Nephron progenitor cell (in vitro differentiated cells): ENCODE data around the gene CDC42EP1.

Experiments used
- DNase-seq: peaks from one replicate; pipeline ENCODE4 v3.0.0; 2021
- H3K27ac Mint-ChIP-seq: 2 replicates; pipeline ENCODE4 v1.8.0; 2021; ENCODE audit warnings: mild to moderate bottlenecking, moderate library complexity, mixed read lengths
- H3K27me3 Mint-ChIP-seq: 2 replicates; pipeline ENCODE4 v1.8.0; 2021; ENCODE audit warnings: mild to moderate bottlenecking, low read depth, mixed read lengths; ENCODE audit not compliant: poor library complexity
- H3K36me3 Mint-ChIP-seq: 2 replicates; pipeline ENCODE4 v1.8.0; 2021; ENCODE audit warnings: low read depth, mixed read lengths
- H3K4me1 Mint-ChIP-seq: 2 replicates; pipeline ENCODE4 v1.8.0; 2021; ENCODE audit warnings: mixed read lengths
- H3K4me3 Mint-ChIP-seq: 2 replicates; pipeline ENCODE4 v1.8.0; 2021; ENCODE audit warnings: mild to moderate bottlenecking, moderate library complexity, mixed read lengths
- H3K9me3 Mint-ChIP-seq: 2 replicates; pipeline ENCODE4 v1.8.0; 2021; ENCODE audit warnings: mild to moderate bottlenecking, moderate library complexity, mixed read lengths
- TF ChIP-seq, protein P1 (sequence below): fragments of 200-600 bp; sonication (generic); IDR thresholded peaks from 2 replicates; pipeline ENCODE4 v1.5.0; 2021; ENCODE audit warnings: antibody characterized with exemption

CDC42EP1 gene

GRCh38 chr22:37517826-37518450, 42.3 kb upstream of the CDC42EP1 start:
- peaks cover 11% of the 10 kb centered on the region for H3K36me3 Mint-ChIP-seq

GRCh38 chr22:37518509-37519267, 41.6 kb upstream of the CDC42EP1 start:
- peaks cover 11% of the 10 kb centered on the region for H3K36me3 Mint-ChIP-seq
- DNase-seq, result peak; percentile 65
- TF ChIP-seq, protein P1, sequence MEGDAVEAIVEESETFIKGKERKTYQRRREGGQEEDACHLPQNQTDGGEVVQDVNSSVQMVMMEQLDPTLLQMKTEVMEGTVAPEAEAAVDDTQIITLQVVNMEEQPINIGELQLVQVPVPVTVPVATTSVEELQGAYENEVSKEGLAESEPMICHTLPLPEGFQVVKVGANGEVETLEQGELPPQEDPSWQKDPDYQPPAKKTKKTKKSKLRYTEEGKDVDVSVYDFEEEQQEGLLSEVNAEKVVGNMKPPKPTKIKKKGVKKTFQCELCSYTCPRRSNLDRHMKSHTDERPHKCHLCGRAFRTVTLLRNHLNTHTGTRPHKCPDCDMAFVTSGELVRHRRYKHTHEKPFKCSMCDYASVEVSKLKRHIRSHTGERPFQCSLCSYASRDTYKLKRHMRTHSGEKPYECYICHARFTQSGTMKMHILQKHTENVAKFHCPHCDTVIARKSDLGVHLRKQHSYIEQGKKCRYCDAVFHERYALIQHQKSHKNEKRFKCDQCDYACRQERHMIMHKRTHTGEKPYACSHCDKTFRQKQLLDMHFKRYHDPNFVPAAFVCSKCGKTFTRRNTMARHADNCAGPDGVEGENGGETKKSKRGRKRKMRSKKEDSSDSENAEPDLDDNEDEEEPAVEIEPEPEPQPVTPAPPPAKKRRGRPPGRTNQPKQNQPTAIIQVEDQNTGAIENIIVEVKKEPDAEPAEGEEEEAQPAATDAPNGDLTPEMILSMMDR, result no peak
- H3K9me3 Mint-ChIP-seq, result peaks cover 3% of the 10 kb centered on the region
- H3K27me3 Mint-ChIP-seq, result peaks cover 49% of the 10 kb centered on the region
- peaks cover 19% of the 10 kb centered on the region for H3K4me1 Mint-ChIP-seq
- H3K27ac Mint-ChIP-seq, result no peak overlapping the region
- H3K4me3 Mint-ChIP-seq, result peak overlapping the region; percentile 85

More at GRCh38 chr22:37517826-37518450, 42.3 kb upstream of the CDC42EP1 start:
- no peak overlapping the region for H3K27ac Mint-ChIP-seq
- H3K27me3 Mint-ChIP-seq, result peaks cover 41% of the 10 kb centered on the region
- H3K4me1 Mint-ChIP-seq, result peaks cover 26% of the 10 kb centered on the region
- no peak for DNase-seq
- peaks cover 3% of the 10 kb centered on the region for H3K9me3 Mint-ChIP-seq
- TF ChIP-seq, protein P1, result no peak
- H3K4me3 Mint-ChIP-seq, result peak overlapping the region; percentile 85

- peak; percentile 64 for DNase-seq
- H3K27me3 Mint-ChIP-seq, result peaks cover 50% of the 10 kb centered on the region
- peaks cover 10% of the 10 kb centered on the region for H3K4me1 Mint-ChIP-seq
- H3K4me3 Mint-ChIP-seq, result peak within 1 kb of the TSS; percentile 85
- TF ChIP-seq, protein P1, result no peak
- H3K9me3 Mint-ChIP-seq, result peaks cover 3% of the 10 kb centered on the region
- peaks cover 11% of the 10 kb centered on the region for H3K36me3 Mint-ChIP-seq
- H3K27ac Mint-ChIP-seq, result no peak within 1 kb of the TSS
Observed at GRCh38 chr22:37519268-37520195, 40.7 kb upstream of the CDC42EP1 start, which contains the start of gene CARD10. Gene CARD10 (minus strand): TSS chr22:37519415. CDS start chr22:37519200, 215 bp downstream.

DNA sequence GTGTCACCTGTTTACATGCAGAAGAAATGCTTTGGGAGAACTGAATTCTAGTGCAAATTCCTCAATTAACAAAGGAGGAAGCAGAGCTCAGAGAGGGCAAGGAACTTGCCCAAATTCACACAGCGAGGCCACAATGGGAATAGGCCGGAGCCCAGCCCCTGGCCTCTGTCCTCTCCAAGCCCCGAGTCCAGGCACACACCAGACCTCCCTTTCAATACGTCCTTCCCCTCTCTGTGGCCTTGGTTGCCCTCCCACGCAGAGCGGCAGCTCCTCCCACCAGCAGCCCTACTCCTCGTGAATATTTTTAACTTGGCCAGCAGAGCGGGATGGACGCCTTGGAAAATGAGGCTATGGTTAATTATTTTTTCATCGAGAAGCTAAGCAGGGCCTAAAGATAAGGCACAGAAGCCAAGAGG, 39.5 kb upstream of the CDC42EP1 start:
- Mint-ChIP-seq H3K4me3 (peak overlapping the region; percentile 59), H3K36me3 (peaks cover 7% of the 10 kb centered on the region), H3K9me3 (peaks cover 3% of the 10 kb centered on the region), H3K27ac (no peak overlapping the region), H3K4me1 (peaks cover 8% of the 10 kb centered on the region), H3K27me3 (peaks cover 50% of the 10 kb centered on the region)
- no peak for DNase-seq
- TF ChIP-seq, protein P1, result no peak

DNA sequence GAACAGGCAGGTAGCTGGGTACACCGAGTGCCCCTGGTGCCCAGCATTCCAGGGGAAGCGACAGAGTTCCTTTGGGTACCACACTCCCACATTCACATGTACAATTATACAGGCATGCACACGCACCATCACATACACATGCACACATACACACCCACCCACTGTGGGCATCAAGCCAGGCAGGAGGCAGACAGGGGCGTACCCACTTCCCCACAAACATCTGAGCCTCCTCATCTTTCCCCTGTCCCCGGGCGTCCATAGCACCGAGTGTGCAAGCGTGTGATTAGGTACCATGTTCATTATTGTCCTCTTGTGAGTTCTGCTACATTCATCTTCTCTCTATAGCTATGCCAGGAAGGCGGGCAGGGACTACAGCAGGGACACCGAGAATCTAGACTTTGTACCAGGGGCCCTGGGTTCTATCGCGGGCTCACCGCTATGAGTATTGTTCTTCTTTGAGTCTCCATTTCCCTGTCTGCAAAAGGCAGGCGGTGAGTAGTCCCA, 39.0 kb upstream of the CDC42EP1 start:
- no peak overlapping the region for H3K27ac Mint-ChIP-seq
- DNase-seq, result no peak
- TF ChIP-seq, protein P1, result no peak
- peaks cover 2% of the 10 kb centered on the region for H3K9me3 Mint-ChIP-seq
- peaks cover 50% of the 10 kb centered on the region for H3K27me3 Mint-ChIP-seq
- peaks cover 2% of the 10 kb centered on the region for H3K36me3 Mint-ChIP-seq
- peaks cover 8% of the 10 kb centered on the region for H3K4me1 Mint-ChIP-seq
- peak overlapping the region; percentile 47 for H3K4me3 Mint-ChIP-seq
